Measurements from ENCODE around the gene ADARB1.

The ADARB1 gene

DNA sequence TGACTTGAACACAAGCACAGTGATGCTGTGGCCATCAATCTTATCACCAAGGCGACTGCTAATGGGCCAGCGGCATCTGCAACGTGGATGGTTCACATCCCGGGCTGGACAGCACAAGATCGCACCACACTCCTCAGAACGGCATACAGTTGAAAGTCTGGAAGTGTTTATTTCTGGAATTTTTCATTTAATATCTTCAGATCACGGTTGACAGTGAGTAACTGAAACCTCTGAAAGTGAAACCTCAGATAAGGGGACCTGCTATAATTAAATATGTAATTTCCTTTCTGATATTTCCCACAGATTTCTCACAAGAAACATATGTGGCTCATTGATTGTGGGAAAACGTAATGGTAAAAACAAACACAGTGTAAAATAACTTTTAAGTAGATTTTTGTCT, 129.6 kb downstream of the ADARB1 start:
- no peaks in the 10 kb centered on the region for H3K9me3 ChIP-seq (ENCODE audit: low read length)
- no peaks in the 10 kb centered on the region for H3F3A ChIP-seq (ENCODE audit: insufficient read depth, low read length)
- H3K4me1 ChIP-seq (ENCODE audit: insufficient read depth, low read length, severe bottlenecking) = no peaks in the 10 kb centered on the region
- H3K36me3 ChIP-seq (ENCODE audit: insufficient read depth, low read length) = no peaks in the 10 kb centered on the region
- H3K79me2 ChIP-seq (ENCODE audit: insufficient read depth, low read length) = no peaks in the 10 kb centered on the region
- no peaks in the 10 kb centered on the region for H4K20me1 ChIP-seq (ENCODE audit: insufficient read depth, low read length)
- no peak overlapping the region for H3K27ac ChIP-seq (ENCODE audit: low read depth, low read length, poor library complexity, severe bottlenecking)
- no peaks in the 10 kb centered on the region for H3K27me3 ChIP-seq (ENCODE audit: insufficient read depth, low read length)
- H3K9ac ChIP-seq (ENCODE audit: low read length) = no peak overlapping the region
- H3K9me2 ChIP-seq (ENCODE audit: low read depth, low read length) = no peaks in the 10 kb centered on the region
- TF ChIP-seq EZH2 (IDR thresholded peaks at IDR 0.05; ENCODE audit: borderline replicate concordance, low read length) = no peak
- TF ChIP-seq, protein P1, sequence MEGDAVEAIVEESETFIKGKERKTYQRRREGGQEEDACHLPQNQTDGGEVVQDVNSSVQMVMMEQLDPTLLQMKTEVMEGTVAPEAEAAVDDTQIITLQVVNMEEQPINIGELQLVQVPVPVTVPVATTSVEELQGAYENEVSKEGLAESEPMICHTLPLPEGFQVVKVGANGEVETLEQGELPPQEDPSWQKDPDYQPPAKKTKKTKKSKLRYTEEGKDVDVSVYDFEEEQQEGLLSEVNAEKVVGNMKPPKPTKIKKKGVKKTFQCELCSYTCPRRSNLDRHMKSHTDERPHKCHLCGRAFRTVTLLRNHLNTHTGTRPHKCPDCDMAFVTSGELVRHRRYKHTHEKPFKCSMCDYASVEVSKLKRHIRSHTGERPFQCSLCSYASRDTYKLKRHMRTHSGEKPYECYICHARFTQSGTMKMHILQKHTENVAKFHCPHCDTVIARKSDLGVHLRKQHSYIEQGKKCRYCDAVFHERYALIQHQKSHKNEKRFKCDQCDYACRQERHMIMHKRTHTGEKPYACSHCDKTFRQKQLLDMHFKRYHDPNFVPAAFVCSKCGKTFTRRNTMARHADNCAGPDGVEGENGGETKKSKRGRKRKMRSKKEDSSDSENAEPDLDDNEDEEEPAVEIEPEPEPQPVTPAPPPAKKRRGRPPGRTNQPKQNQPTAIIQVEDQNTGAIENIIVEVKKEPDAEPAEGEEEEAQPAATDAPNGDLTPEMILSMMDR (IDR thresholded peaks at IDR 0.05; ENCODE audit: low read length) = no peak
- H3K4me3 ChIP-seq (ENCODE audit: low read depth, low read length, poor library complexity, severe bottlenecking) = no peak overlapping the region
- H3K4me2 ChIP-seq (ENCODE audit: low read length) = no peak overlapping the region
- H2AFZ ChIP-seq (ENCODE audit: low read length) = no peak overlapping the region

DNA sequence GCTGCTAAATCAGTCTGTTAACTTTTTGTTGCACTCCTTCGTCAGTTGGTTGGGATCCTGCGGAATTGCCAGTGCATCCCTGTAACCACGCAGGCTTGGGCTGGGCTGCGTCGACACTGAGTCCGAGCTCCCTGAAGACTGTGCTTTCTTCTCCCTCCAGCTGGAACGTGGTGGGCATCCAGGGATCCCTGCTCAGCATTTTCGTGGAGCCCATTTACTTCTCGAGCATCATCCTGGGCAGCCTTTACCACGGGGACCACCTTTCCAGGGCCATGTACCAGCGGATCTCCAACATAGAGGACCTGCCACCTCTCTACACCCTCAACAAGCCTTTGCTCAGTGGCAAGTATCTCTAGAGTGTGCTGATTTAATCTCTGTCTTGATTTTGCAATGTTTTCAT, 130.0 kb downstream of the ADARB1 start:
- Histone ChIP-seq H3K36me3 (ENCODE audit: insufficient read depth, low read length) (no peaks in the 10 kb centered on the region), H3K9me2 (ENCODE audit: low read depth, low read length) (no peaks in the 10 kb centered on the region)

DNA sequence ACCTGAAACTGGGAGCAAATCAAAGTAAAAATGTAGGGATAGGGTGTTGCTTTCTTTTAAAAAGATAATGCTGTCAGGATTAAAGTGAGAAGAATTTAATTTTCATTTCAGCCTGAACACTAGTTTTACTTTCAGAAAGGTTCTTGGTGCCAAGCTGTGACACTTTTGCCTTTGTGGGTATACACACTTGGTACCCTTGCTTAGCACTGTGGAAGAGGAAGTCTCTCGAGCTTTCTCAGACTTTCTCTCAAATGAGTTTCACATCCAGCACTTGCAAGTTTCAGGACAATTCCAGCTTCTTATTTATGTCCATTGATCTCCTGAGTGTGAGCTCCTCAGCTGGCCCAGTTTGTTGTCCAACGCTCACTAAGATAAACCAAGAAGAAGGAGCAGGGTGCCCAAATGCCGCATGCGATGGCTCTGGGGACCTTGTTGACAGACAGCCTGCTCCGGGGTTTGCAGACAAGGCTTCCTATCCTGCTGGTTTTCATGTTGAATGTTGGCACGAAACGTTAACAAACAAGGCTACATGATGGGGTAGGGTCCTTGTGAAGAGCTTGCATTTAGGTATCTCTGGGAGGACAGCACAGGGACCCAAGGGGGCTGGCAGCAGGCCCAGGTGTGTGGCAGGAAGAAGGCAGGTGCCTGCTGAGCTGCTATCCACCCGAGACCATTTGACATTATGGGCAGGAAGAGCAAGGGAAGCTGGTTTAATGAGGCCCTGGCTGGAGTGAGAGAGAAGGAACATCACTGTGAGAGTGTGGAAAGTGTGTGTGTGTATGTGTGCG, 133.7 kb downstream of the ADARB1 start:
- Histone ChIP-seq H3K4me3 (ENCODE audit: low read depth, low read length, poor library complexity, severe bottlenecking) (no peak overlapping the region), H3K79me2 (ENCODE audit: insufficient read depth, low read length) (no peaks in the 10 kb centered on the region), H3K4me1 (ENCODE audit: insufficient read depth, low read length, severe bottlenecking) (no peaks in the 10 kb centered on the region), H3K9me3 (ENCODE audit: low read length) (no peaks in the 10 kb centered on the region), H3K27ac (ENCODE audit: low read depth, low read length, poor library complexity, severe bottlenecking) (no peak overlapping the region), H3K27me3 (ENCODE audit: insufficient read depth, low read length) (no peaks in the 10 kb centered on the region), H3K9ac (ENCODE audit: low read length) (no peak overlapping the region), H2AFZ (ENCODE audit: low read length) (no peak overlapping the region), H4K20me1 (ENCODE audit: insufficient read depth, low read length) (no peaks in the 10 kb centered on the region), H3K9me2 (ENCODE audit: low read depth, low read length) (no peaks in the 10 kb centered on the region), H3F3A (ENCODE audit: insufficient read depth, low read length) (no peaks in the 10 kb centered on the region), H3K36me3 (ENCODE audit: insufficient read depth, low read length) (no peaks in the 10 kb centered on the region), H3K4me2 (ENCODE audit: low read length) (no peak overlapping the region)
- TF ChIP-seq, protein P1 (IDR thresholded peaks at IDR 0.05; ENCODE audit: low read length) = no peak
- TF ChIP-seq EZH2 (IDR thresholded peaks at IDR 0.05; ENCODE audit: borderline replicate concordance, low read length) = no peak

More for the DNA sequence above, 130.0 kb downstream of the ADARB1 start:
- H3K4me1 ChIP-seq (ENCODE audit: insufficient read depth, low read length, severe bottlenecking) = no peaks in the 10 kb centered on the region
- no peaks in the 10 kb centered on the region for H3K79me2 ChIP-seq (ENCODE audit: insufficient read depth, low read length)
- no peaks in the 10 kb centered on the region for H3K27me3 ChIP-seq (ENCODE audit: insufficient read depth, low read length)
- no peaks in the 10 kb centered on the region for H3K9me3 ChIP-seq (ENCODE audit: low read length)
- no peak overlapping the region for H3K4me3 ChIP-seq (ENCODE audit: low read depth, low read length, poor library complexity, severe bottlenecking)
- no peak overlapping the region for H3K27ac ChIP-seq (ENCODE audit: low read depth, low read length, poor library complexity, severe bottlenecking)
- TF ChIP-seq, protein P1 (IDR thresholded peaks at IDR 0.05; ENCODE audit: low read length) = no peak
- TF ChIP-seq EZH2 (IDR thresholded peaks at IDR 0.05; ENCODE audit: borderline replicate concordance, low read length) = no peak
- H4K20me1 ChIP-seq (ENCODE audit: insufficient read depth, low read length) = no peaks in the 10 kb centered on the region
- H3F3A ChIP-seq (ENCODE audit: insufficient read depth, low read length) = no peaks in the 10 kb centered on the region
- no peak overlapping the region for H2AFZ ChIP-seq (ENCODE audit: low read length)
- no peak overlapping the region for H3K4me2 ChIP-seq (ENCODE audit: low read length)
- H3K9ac ChIP-seq (ENCODE audit: low read length) = no peak overlapping the region

Data from OCI-LY1 (cell line).